Thyroid gland (tissue), 4 donors: ENCODE data around the gene GPC6.

Source experiments
- POLR2A ChIP-seq, 2 donors: fragments of 450-650 bp; IDR thresholded peaks; one replicate each; pipeline ENCODE4 v1.6.1; 2017; ENCODE audit warnings: antibody characterized with exemption in 2 of 2, mild to moderate bottlenecking in 2 of 2, moderate library complexity in 1 of 2
- TF ChIP-seq, protein P1 (sequence below), 6 experiments: fragments of 200-600 bp in 3 of 6; fragments of 450-650 bp in 3 of 6; sonication (generic) in 3 of 6; IDR thresholded peaks; one replicate each; pipeline ENCODE4 v1.5.1; 2016 to 2019; ENCODE audit warnings: antibody characterized with exemption in 6 of 6, mild to moderate bottlenecking in 2 of 6, inconsistent platforms in 1 of 6, moderate library complexity in 1 of 6

GRCh38 chr13:94057618-94058186 lies 831.1 kb downstream of the GPC6 start:
- TF ChIP-seq, protein P1, sequence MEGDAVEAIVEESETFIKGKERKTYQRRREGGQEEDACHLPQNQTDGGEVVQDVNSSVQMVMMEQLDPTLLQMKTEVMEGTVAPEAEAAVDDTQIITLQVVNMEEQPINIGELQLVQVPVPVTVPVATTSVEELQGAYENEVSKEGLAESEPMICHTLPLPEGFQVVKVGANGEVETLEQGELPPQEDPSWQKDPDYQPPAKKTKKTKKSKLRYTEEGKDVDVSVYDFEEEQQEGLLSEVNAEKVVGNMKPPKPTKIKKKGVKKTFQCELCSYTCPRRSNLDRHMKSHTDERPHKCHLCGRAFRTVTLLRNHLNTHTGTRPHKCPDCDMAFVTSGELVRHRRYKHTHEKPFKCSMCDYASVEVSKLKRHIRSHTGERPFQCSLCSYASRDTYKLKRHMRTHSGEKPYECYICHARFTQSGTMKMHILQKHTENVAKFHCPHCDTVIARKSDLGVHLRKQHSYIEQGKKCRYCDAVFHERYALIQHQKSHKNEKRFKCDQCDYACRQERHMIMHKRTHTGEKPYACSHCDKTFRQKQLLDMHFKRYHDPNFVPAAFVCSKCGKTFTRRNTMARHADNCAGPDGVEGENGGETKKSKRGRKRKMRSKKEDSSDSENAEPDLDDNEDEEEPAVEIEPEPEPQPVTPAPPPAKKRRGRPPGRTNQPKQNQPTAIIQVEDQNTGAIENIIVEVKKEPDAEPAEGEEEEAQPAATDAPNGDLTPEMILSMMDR (IDR thresholded peaks at IDR 0.05) = no peak
- no peak for TF ChIP-seq POLR2A (IDR thresholded peaks at IDR 0.05)
